Measurements from ENCODE around the gene GRAMD1B.

DNA sequence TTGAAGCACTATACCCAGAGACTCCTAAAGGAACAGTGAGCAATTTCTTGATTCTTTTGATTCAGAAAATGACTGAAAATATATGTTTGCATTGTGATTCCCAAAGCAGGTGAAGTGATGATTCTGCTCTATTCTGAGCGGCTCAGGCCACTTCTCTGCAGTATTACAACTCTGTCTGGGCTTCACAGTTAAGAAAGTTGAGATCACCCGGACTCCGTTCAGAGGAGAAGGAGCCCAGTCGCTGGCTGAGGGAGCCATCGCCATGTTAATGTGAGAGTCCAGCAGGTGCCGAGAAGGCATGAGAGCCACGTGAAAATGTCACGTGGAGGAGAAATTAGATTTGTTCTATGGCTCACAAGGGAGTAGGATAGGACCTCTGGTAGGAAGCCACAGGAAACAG, 132.8 kb downstream of the GRAMD1B start:
- TF ChIP-seq, protein P1, sequence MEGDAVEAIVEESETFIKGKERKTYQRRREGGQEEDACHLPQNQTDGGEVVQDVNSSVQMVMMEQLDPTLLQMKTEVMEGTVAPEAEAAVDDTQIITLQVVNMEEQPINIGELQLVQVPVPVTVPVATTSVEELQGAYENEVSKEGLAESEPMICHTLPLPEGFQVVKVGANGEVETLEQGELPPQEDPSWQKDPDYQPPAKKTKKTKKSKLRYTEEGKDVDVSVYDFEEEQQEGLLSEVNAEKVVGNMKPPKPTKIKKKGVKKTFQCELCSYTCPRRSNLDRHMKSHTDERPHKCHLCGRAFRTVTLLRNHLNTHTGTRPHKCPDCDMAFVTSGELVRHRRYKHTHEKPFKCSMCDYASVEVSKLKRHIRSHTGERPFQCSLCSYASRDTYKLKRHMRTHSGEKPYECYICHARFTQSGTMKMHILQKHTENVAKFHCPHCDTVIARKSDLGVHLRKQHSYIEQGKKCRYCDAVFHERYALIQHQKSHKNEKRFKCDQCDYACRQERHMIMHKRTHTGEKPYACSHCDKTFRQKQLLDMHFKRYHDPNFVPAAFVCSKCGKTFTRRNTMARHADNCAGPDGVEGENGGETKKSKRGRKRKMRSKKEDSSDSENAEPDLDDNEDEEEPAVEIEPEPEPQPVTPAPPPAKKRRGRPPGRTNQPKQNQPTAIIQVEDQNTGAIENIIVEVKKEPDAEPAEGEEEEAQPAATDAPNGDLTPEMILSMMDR (IDR thresholded peaks at IDR 0.05; ENCODE audit: low read depth, low read length, missing input control): no peak
- no peak for TF ChIP-seq ATF3 (IDR thresholded peaks at IDR 0.05)
- no peak for TF ChIP-seq ZBTB33 (IDR thresholded peaks at IDR 0.05)

Measured in liver (tissue), 3 donors.